GM23338 (cell line): ENCODE measurements around the gene GZF1. TPM values are rescaled to one million over a fixed set of nuclear protein-coding genes. Genes with fewer than 3 reads are reported as not detected.

Experiments used
- ATAC-seq: fragments of 200-7000 bp; cut with Tn5 transposase; 3 replicates; pipeline ENCODE4 v1.9.1; 2020
- DNase-seq: peaks from one replicate; pipeline ENCODE4 v3.0.0-alpha.2; 2015; ENCODE audit warnings: low spot score
- H2AFZ ChIP-seq: fragments of 200-600 bp; sonication (generic); 2 replicates; pipeline ENCODE4 v1.8.0; 2016; ENCODE audit warnings: antibody characterized with exemption, mild to moderate bottlenecking, moderate library complexity
- H3F3A ChIP-seq: fragments of 200-600 bp; sonication (generic); replicated peaks from 2 replicates; pipeline ENCODE4 v1.8.0; 2017; ENCODE audit warnings: antibody characterized with exemption, mixed run types, low read depth
- H3K27ac ChIP-seq: fragments of 200-600 bp; sonication (generic); 2 replicates; pipeline ENCODE4 v1.6.1; 2016; ENCODE audit warnings: low read depth
- H3K27me3 ChIP-seq: fragments of 200-600 bp; sonication (generic); 2 replicates; pipeline ENCODE4 v1.8.0; 2016; ENCODE audit warnings: mild to moderate bottlenecking, mixed run types, moderate library complexity; ENCODE audit not compliant: insufficient read depth
- H3K36me3 ChIP-seq: fragments of 200-600 bp; sonication (generic); 2 replicates; pipeline ENCODE4 v1.8.0; 2016; ENCODE audit warnings: mild to moderate bottlenecking; ENCODE audit not compliant: insufficient read depth
- H3K4me1 ChIP-seq: fragments of 200-600 bp; sonication (generic); 2 replicates; pipeline ENCODE4 v1.8.0; 2016; ENCODE audit warnings: mild to moderate bottlenecking, moderate library complexity; ENCODE audit not compliant: insufficient read depth
- H3K4me2 ChIP-seq: fragments of 200-600 bp; sonication (generic); 2 replicates; pipeline ENCODE4 v1.7.1; 2017; ENCODE audit warnings: mixed run types
- H3K4me3 ChIP-seq: fragments of 200-600 bp; sonication (generic); 2 replicates; pipeline ENCODE4 v1.6.1; 2016; ENCODE audit warnings: mixed run types
- H3K79me2 ChIP-seq: fragments of 200-600 bp; sonication (generic); replicated peaks from 2 replicates; pipeline ENCODE4 v1.8.0; 2017; ENCODE audit warnings: mild to moderate bottlenecking; ENCODE audit not compliant: insufficient read depth
- H3K9me2 ChIP-seq: fragments of 200-600 bp; sonication (generic); 2 replicates; pipeline ENCODE4 v1.8.0; 2017; ENCODE audit not compliant: insufficient read depth
- H4K20me1 ChIP-seq: fragments of 200-600 bp; sonication (generic); replicated peaks from 2 replicates; pipeline ENCODE4 v1.8.0; 2017; ENCODE audit warnings: mild to moderate bottlenecking; ENCODE audit not compliant: insufficient read depth
- H3K27ac Mint-ChIP-seq: 2 replicates; pipeline ENCODE4 v1.8.0; 2020; ENCODE audit warnings: inconsistent platforms, mild to moderate bottlenecking, moderate library complexity, mixed read lengths
- H3K27me3 Mint-ChIP-seq: 3 replicates; pipeline ENCODE4 v1.8.0; 2022; ENCODE audit warnings: low read depth, mild to moderate bottlenecking, moderate library complexity, mixed read lengths, inconsistent platforms; ENCODE audit not compliant: insufficient read depth, poor library complexity
- H3K36me3 Mint-ChIP-seq: 3 replicates; pipeline ENCODE4 v1.8.0; 2021; ENCODE audit warnings: low read depth, mild to moderate bottlenecking, inconsistent platforms, moderate library complexity, mixed read lengths
- H3K4me1 Mint-ChIP-seq: 3 replicates; pipeline ENCODE4 v1.8.0; 2020; ENCODE audit warnings: mild to moderate bottlenecking, inconsistent platforms, mixed read lengths
- H3K4me3 Mint-ChIP-seq: 3 replicates; pipeline ENCODE4 v1.8.0; 2021; ENCODE audit warnings: moderate library complexity, mild to moderate bottlenecking, inconsistent platforms, mixed read lengths
- H3K9me3 Mint-ChIP-seq: 3 replicates; pipeline ENCODE4 v1.8.0; 2020; ENCODE audit warnings: moderate library complexity, mild to moderate bottlenecking, inconsistent platforms, mixed read lengths
- CREB1 ChIP-seq: fragments of 250-450 bp; sonication (Bioruptor Pico); IDR thresholded peaks from 2 replicates; pipeline ENCODE4 v1.5.0; 2020; ENCODE audit warnings: low read depth, mild to moderate bottlenecking, moderate library complexity
- EZH2 ChIP-seq: fragments of 200-600 bp; sonication (generic); IDR thresholded peaks from one replicate; pipeline ENCODE4 v1.8.0; 2017; ENCODE audit warnings: antibody characterized with exemption, mild to moderate bottlenecking, low read depth; ENCODE audit not compliant: unreplicated experiment
- EZH2phosphoT487 ChIP-seq: fragments of 200-600 bp; sonication (generic); IDR thresholded peaks from one replicate; pipeline ENCODE4 v1.8.1; 2018; ENCODE audit warnings: antibody characterized with exemption; ENCODE audit not compliant: unreplicated experiment
- JUNB ChIP-seq: IDR thresholded peaks from one replicate; pipeline ENCODE4 v1.6.1; 2016; ENCODE audit warnings: antibody characterized with exemption; ENCODE audit not compliant: unreplicated experiment
- NANOG ChIP-seq: IDR thresholded peaks from 2 replicates; pipeline ENCODE4 v1.6.1; 2016; ENCODE audit warnings: antibody characterized with exemption, borderline replicate concordance
- POLR2AphosphoS5 ChIP-seq: IDR thresholded peaks from 2 replicates; pipeline ENCODE4 v1.6.1; 2016; ENCODE audit warnings: antibody characterized with exemption, low read depth
- STAT1 ChIP-seq: IDR thresholded peaks from one replicate; pipeline ENCODE4 v1.6.1; 2016; ENCODE audit warnings: antibody characterized with exemption; ENCODE audit not compliant: unreplicated experiment
- ZNF114 ChIP-seq: fragments of 250-450 bp; sonication (Bioruptor Pico); IDR thresholded peaks from 2 replicates; pipeline ENCODE4 v1.5.0; 2020; ENCODE audit warnings: mild to moderate bottlenecking, moderate library complexity
- ZNF331 ChIP-seq: fragments of 250-450 bp; sonication (Bioruptor Pico); IDR thresholded peaks from 2 replicates; pipeline ENCODE4 v1.5.0; 2020; ENCODE audit warnings: low read depth, mild to moderate bottlenecking, moderate library complexity
- long read RNA-seq: library from polyadenylated mRNA; unstranded; transcript quantifications from one replicate; pipeline ENCODE4 v2.0.0, GENCODE V29; 2020; ENCODE audit not compliant: unreplicated experiment
- polyA plus RNA-seq: library from polyadenylated mRNA; unstranded; fragments of >200 nt; fragmentation: Nextera tagmentation; extraction: Ambion mirVana; gene quantifications from 2 replicates; pipeline ENCODE4 v1.2.1, GENCODE V29; 2016
- total RNA-seq: library from RNA; depleted of rRNA; stranded (reverse); fragments of >200 nt; shearing (Covaris generic); gene quantifications from 2 replicates; pipeline ENCODE4 v1.2.3, GENCODE V29; 2014; rRNA removed
- TF ChIP-seq, protein P1 (sequence below): IDR thresholded peaks from 2 replicates; pipeline ENCODE4 v1.6.1; 2016; ENCODE audit warnings: antibody characterized with exemption
- TF ChIP-seq, protein P2 (sequence below), 2 experiments: fragments of 200-600 bp in 1 of 2; sonication (generic) in 1 of 2; conservative IDR thresholded peaks; 2 replicates each; pipeline versions ENCODE4 v1.5.1 to v1.6.1; 2016 to 2017; ENCODE audit warnings: antibody characterized with exemption in 2 of 2, low read depth in 2 of 2, mild to moderate bottlenecking in 2 of 2, moderate library complexity in 1 of 2
- TF ChIP-seq, protein P3 (sequence below): IDR thresholded peaks from one replicate; pipeline ENCODE4 v1.6.1; 2018; ENCODE audit warnings: antibody characterized with exemption; ENCODE audit not compliant: unreplicated experiment

The GZF1 gene
- total RNA-seq (15.7 and 17.3 TPM in 2 replicates), polyA plus RNA-seq (3.7 and 4.2 TPM in 2 replicates)
- long read RNA-seq, full-length matches to known transcripts: 2 of 2 reads
- long read RNA-seq, partial matches to known transcripts: 0 of 2 reads
- long read RNA-seq, other reads (novel, unspliced or antisense): 0 of 2 reads

DNA sequence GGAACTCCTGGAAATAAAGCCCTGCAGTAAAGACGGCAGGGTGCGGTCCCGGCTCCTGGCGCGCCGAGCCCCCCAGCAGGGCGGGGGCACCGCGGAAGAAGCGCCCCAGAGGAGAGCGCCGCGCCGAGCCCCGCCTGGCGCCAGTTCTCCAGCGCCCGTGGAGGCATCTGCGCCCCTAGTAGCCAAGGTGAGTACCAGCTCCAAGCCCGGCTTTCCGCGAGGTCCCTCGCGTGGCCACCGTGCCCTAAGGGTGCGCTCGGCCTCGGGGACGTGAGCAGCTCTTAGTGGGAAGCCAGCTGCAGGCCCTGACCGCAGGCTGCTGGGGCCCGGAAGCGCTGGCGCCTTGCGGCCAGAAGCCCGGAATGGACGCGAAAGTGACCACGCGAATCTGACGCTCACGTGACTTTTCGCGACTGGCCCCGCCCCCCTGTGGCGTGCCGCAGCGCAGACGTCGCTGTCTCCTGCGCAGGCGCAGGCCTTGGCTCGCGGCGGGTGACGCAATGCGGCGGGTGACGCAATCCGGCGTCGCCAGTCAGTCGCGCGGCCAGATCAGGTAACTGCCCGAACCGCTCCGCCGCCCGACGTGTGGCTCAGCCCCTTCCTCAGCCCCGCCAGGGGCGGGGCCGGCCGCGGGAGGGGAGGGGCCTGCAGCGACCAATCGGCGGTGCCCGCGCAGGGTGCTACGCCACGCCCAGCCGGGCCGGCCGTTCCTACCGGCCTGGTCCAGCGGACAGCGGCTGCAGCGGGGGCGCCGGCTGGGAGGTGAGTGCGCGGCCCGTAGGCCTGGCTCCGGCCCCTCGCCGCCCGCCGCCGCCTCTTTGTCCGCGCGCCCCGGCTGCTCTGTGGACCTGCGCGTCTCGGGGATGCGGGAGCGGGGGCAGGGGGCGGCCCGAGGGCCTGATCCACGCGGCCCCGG is at the start of gene GZF1:
Gene GZF1 (plus strand): TSS at position 707 of the 916 bp plus-strand sequence. CDS start 2,202 bp downstream, outside the sequence.
- Histone ChIP-seq H3K4me2 (peak within 1 kb of the TSS; percentile 94), H3K4me1 (peaks cover 27% of the 10 kb centered on the region; the same call in 1 of the 2 replicates), H3K79me2 (peaks cover 36% of the 10 kb centered on the region), H3K27me3 (no peaks in the 10 kb centered on the region), H3K36me3 (no peaks in the 10 kb centered on the region), H3F3A (peaks cover 11% of the 10 kb centered on the region; the same call in 1 of the 2 replicates), H2AFZ (peak within 1 kb of the TSS; percentile 83), H4K20me1 (peaks cover 17% of the 10 kb centered on the region), H3K4me3 (peak within 1 kb of the TSS; percentile 95), H3K9me2 (no peaks in the 10 kb centered on the region), H3K27ac (peak within 1 kb of the TSS; percentile 94; the same call in 1 of the 2 replicates)
- DNase-seq (peak; percentile 97), ATAC-seq (peak; percentile 73)
- H3K27me3 Mint-ChIP-seq: peaks cover 23% of the 10 kb centered on the region
- H3K4me1 Mint-ChIP-seq: peaks cover 39% of the 10 kb centered on the region
- peak within 1 kb of the TSS; percentile 96 for H3K27ac Mint-ChIP-seq
- H3K9me3 Mint-ChIP-seq: no peaks in the 10 kb centered on the region
- H3K36me3 Mint-ChIP-seq: peaks cover 21% of the 10 kb centered on the region
- peak within 1 kb of the TSS; percentile 90 for H3K4me3 Mint-ChIP-seq
- no peak for TF ChIP-seq NANOG
- TF ChIP-seq ZNF114 (CRISPR knock-in tag): no peak
- TF ChIP-seq POLR2AphosphoS5: peak; percentile 84
- TF ChIP-seq EZH2: no peak
- TF ChIP-seq, protein P1, sequence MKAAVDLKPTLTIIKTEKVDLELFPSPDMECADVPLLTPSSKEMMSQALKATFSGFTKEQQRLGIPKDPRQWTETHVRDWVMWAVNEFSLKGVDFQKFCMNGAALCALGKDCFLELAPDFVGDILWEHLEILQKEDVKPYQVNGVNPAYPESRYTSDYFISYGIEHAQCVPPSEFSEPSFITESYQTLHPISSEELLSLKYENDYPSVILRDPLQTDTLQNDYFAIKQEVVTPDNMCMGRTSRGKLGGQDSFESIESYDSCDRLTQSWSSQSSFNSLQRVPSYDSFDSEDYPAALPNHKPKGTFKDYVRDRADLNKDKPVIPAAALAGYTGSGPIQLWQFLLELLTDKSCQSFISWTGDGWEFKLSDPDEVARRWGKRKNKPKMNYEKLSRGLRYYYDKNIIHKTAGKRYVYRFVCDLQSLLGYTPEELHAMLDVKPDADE: peak; percentile 47; the same call in 1 of the 2 replicates
- TF ChIP-seq CREB1 (CRISPR knock-in tag): peak; percentile 98
- no peak for TF ChIP-seq JUNB

DNA sequence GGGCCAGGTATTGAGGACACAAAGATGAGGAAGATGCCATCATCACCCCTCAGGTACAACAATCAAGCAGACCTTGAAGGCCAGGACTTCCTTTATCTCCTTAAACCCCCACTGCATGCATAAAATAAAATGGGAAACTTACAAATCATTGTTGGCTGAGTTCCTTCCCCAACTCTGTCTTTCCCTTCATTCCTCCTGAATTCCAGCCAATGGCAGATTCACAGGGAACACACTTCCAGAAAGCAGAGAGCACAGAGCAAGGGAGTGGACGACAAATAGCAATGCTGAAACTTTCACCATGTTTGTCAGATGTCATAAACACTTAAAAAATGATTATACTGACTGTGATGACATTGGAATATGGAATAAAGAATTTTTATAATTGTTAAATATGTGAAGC is 48.7 kb upstream of the GZF1 start:
- Mint-ChIP-seq H3K27ac (no peak overlapping the region), H3K9me3 (peaks cover 2% of the 10 kb centered on the region; the same call in 2 of the 3 replicates), H3K4me1 (no peaks in the 10 kb centered on the region), H3K36me3 (no peaks in the 10 kb centered on the region; the same call in 2 of the 3 replicates), H3K27me3 (peaks cover 3% of the 10 kb centered on the region), H3K4me3 (no peak overlapping the region)
- DNase-seq: no peak
- Histone ChIP-seq H2AFZ (no peak overlapping the region), H3K4me1 (no peaks in the 10 kb centered on the region), H3K36me3 (no peaks in the 10 kb centered on the region), H3F3A (no peaks in the 10 kb centered on the region), H3K4me3 (no peak overlapping the region), H3K79me2 (no peaks in the 10 kb centered on the region), H3K27ac (no peak overlapping the region), H4K20me1 (no peaks in the 10 kb centered on the region), H3K4me2 (no peak overlapping the region), H3K27me3 (no peaks in the 10 kb centered on the region), H3K9me2 (no peaks in the 10 kb centered on the region)
- ATAC-seq: no peak
- no peak for TF ChIP-seq ZNF331
- TF ChIP-seq, protein P2, sequence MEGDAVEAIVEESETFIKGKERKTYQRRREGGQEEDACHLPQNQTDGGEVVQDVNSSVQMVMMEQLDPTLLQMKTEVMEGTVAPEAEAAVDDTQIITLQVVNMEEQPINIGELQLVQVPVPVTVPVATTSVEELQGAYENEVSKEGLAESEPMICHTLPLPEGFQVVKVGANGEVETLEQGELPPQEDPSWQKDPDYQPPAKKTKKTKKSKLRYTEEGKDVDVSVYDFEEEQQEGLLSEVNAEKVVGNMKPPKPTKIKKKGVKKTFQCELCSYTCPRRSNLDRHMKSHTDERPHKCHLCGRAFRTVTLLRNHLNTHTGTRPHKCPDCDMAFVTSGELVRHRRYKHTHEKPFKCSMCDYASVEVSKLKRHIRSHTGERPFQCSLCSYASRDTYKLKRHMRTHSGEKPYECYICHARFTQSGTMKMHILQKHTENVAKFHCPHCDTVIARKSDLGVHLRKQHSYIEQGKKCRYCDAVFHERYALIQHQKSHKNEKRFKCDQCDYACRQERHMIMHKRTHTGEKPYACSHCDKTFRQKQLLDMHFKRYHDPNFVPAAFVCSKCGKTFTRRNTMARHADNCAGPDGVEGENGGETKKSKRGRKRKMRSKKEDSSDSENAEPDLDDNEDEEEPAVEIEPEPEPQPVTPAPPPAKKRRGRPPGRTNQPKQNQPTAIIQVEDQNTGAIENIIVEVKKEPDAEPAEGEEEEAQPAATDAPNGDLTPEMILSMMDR (conservative IDR thresholded peaks at IDR 0.05; ENCODE audit: low read depth in 2 of 2): no peak
- TF ChIP-seq EZH2phosphoT487: no peak
- no peak for TF ChIP-seq ZNF114 (CRISPR knock-in tag)
- TF ChIP-seq, protein P3, sequence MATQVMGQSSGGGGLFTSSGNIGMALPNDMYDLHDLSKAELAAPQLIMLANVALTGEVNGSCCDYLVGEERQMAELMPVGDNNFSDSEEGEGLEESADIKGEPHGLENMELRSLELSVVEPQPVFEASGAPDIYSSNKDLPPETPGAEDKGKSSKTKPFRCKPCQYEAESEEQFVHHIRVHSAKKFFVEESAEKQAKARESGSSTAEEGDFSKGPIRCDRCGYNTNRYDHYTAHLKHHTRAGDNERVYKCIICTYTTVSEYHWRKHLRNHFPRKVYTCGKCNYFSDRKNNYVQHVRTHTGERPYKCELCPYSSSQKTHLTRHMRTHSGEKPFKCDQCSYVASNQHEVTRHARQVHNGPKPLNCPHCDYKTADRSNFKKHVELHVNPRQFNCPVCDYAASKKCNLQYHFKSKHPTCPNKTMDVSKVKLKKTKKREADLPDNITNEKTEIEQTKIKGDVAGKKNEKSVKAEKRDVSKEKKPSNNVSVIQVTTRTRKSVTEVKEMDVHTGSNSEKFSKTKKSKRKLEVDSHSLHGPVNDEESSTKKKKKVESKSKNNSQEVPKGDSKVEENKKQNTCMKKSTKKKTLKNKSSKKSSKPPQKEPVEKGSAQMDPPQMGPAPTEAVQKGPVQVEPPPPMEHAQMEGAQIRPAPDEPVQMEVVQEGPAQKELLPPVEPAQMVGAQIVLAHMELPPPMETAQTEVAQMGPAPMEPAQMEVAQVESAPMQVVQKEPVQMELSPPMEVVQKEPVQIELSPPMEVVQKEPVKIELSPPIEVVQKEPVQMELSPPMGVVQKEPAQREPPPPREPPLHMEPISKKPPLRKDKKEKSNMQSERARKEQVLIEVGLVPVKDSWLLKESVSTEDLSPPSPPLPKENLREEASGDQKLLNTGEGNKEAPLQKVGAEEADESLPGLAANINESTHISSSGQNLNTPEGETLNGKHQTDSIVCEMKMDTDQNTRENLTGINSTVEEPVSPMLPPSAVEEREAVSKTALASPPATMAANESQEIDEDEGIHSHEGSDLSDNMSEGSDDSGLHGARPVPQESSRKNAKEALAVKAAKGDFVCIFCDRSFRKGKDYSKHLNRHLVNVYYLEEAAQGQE: no peak
- no peak for TF ChIP-seq JUNB
- no peak for TF ChIP-seq EZH2
- no peak for TF ChIP-seq STAT1
- TF ChIP-seq, protein P1: no peak
- TF ChIP-seq NANOG: no peak
- TF ChIP-seq POLR2AphosphoS5: no peak
